Measurements from ENCODE around the gene BEND3.
"Not testable (repeated sequence)": the region's sequence is repeated elsewhere in the genome, so short reads cannot be mapped to it uniquely, and the experiment has no call there.

Gene BEND3

DNA sequence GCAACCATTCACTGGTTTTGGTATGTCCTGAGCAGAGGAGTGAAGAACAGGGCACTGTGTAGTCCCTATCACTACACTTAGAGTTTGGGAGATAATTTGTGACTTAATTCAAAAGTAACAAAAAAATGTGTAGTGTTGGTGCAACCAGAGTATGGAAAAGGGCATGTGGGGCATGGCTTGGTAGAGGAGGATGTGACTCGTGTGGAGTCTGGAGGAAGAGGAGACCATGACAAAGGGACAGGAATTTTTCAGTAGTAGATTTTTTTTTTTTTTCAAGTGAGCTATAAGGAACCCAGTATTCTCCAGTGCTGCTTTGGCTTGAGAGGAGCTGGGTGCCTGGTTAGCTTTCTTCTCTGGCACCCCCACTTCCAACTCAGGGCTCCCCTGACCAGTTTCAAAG, 82.2 kb downstream of the BEND3 start:
- no peak for DNase-seq (ENCODE audit: low spot score)

DNA sequence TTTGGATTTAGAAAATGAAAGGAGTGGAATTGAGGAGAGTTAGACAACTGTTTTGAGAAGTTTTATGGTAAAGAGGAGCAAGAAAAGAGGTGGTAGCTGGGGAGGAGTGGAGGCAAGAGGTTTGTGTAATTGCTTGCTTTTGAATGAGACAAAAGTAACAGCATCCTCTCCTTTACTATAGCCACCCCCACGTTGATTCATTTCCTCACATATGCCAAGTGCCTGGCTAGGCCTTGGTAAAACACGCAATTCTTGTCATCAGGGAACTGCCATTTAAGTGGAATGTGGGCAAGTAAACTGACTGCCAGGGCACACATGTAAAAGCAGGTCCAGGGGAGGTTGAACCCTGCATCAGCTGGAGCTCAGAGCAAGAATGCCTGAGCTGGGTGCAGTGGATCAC, 83.3 kb downstream of the BEND3 start:
- DNase-seq (ENCODE audit: low spot score) = no peak

DNA sequence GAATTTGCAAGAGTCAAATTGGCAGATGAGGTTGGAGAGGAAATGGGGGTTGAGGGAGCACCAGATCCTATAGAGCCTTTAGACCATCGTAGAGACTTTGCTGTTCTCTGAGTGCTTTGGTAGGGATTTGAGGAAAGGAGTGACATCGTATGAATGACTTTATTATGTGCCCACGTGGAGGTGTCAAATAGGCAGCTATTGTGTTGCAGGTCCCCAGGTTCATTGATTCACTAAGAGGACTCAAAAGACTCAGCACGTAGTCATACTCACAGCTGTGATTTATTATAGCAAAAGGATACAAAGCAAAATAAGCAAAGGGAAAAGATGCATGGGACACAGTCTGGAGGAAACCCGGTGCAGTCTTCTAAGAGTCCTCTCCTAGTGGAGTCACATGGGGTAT, 85.2 kb downstream of the BEND3 start:
- no peak for DNase-seq (ENCODE audit: low spot score)

DNA sequence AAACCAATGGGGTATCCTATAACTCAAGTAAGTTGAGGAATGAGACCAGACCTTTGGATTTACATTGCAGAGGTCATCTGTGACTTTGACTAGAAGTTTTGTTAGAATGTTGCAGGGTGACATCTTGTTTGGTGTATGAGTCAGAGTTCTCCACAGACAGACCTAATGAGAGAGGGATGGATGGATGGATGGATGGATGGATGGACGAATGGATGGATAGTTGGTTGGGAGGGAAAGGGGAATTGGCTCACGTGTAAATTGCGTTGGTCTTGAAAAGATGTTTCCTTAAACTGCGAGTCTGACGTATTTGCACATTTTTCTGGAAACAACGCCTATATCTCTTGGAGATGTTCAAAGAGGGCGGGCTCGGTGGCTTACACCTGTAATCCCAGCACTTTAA, 88.3 kb downstream of the BEND3 start:
- DNase-seq (ENCODE audit: low spot score) = no peak

DNA sequence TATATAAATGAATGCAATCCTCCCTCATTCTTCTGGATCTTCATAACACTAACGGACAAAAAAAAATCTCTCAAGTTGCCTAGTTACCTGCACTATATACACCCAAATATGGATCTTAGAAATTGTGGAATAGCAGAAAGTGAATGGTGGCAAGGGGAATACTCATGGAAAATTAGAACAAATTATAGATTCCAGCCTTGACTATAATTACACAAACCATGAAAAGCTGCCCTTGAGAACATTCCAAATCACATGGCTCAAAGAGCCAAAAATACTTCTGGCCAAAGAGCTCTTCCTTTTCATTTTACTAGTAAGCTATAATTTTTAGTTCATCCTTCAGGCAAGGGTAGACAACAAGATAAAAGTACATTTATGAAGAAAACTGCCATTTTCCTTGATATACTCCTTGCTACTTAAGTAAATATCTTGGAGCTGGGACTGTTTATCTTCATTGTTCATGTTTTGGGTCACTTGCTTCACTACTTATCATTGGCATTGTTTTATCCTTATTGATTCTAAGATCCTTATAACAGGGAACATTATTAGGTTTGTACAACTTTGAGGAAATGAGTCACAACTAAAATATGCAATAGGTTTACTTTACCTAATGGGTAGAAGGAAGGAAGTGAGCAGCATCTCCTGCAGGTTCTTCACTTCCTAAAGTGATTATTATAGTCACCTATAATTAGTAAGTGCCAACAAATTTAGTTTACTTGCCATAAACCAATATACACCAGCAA, 93.7 kb downstream of the BEND3 start:
- no peak for DNase-seq (ENCODE audit: low spot score)

DNA sequence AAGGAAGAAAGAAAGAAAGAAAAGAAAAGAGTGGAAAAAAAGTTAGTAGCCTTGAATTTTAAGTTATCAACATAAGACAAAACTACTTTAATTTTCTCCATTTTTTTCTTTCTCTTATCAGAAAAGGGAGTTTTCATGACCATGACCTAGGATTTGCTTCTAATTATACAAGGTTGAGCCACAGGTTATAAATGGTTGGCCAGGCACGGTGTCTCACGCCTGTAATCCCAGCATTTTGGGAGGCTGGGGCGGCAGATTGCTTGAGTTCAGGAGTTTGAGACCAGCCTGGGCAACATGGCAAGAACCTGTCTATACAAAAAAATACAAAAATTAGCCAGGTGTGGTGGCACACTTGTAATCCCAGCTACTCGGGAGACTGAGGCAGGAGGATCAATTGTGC, 95.1 kb downstream of the BEND3 start:
- no peak for DNase-seq (ENCODE audit: low spot score)

DNA sequence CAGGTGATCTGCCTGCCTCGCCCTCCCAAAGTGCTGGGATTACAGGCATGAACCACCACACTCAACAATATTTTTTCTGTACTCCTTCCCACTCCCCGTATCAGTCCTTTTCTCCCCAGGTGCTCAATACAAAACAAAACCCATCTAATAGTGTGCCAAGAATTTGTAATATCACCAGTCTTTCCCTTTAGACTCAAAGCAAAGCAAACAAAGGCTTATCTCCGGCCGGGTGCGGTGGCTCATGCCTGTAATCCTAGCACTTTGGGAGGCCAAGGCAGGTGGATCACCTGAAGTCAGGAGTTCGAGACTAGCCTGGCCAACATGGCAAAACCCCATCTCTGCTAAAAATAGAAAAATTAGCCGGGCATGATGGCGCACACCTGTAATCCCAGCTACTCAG, 95.7 kb downstream of the BEND3 start:
- DNase-seq (ENCODE audit: low spot score) = not testable (repeated sequence)

DNA sequence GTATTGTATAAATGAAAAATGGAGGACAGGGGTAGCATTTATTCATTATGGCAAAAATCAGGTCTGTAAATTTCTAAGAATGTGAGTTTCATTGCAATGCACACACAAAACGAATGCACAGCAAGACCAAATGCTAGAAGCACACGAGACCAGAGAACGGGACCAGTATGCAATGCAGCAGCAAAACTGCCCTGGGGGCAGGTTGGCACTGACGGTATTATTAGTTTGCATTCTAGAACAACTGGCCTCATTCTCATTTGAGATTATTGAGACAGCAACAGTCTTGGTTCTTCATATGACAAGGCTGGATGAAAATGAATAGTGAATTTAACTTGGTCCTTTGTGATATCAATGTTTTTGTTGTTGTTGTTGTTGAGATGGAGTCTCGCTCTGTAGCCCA, 96.3 kb downstream of the BEND3 start:
- DNase-seq (ENCODE audit: low spot score) = no peak
